ENCODE measurements around the gene MSANTD1.

Gene MSANTD1

DNA sequence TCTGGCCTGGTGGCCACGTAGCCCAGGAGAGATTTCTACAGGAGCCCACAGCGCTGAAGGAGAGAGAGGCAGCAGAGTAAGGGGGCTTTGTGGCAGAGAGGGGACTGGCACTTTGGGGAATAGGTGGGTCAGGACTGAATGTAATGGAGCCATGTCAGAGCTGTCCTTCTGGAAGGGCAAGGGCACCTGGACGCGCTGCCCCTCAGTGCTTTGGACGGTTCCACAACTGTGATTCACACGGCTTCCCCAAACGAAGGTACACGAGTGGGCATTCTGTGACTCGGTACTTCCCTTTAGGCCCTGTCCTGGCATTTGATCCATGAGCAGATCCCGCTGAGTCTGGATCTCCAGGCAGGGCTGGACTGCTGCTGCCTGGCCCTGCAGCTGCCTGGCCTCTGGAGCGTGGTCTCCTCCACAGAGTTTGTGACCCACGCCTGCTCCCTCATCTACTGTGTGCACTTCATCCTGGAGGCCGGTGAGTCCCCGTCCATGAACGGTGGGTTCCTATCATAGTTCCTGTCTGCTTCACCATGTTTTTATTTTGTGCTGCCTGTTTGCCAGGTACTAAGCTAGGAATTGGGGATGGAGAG is 35.2 kb upstream of the MSANTD1 start:
- in situ Hi-C loops (cut with MboI; ENCODE audit: low pct_unique_long_range_greater_than_20kb, low sequenced_read_pairs), result no loop called here
- no peak for DNase-seq

DNA sequence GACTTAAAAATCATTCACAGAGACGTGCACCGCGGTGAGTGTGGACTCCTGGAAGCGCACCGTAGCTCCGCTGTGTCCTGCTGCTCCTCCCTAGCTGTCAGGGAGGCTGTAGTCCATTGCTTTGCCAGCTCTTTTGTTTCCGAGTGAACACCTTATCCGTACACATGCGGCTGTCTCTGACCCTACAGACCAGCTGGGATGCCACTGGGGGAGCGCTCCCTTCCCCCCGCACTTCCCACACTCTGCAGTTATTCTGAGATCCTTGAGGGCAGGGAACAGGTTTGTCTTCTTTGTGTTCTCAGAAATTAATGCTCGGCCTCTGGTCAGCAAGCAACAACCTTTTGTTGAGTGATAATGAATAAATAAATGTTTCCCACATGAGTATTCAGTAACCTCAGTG is 33.7 kb upstream of the MSANTD1 start:
- in situ Hi-C loops (cut with MboI; ENCODE audit: low pct_unique_long_range_greater_than_20kb, low sequenced_read_pairs), result no loop called here
- DNase-seq, result no peak

DNA sequence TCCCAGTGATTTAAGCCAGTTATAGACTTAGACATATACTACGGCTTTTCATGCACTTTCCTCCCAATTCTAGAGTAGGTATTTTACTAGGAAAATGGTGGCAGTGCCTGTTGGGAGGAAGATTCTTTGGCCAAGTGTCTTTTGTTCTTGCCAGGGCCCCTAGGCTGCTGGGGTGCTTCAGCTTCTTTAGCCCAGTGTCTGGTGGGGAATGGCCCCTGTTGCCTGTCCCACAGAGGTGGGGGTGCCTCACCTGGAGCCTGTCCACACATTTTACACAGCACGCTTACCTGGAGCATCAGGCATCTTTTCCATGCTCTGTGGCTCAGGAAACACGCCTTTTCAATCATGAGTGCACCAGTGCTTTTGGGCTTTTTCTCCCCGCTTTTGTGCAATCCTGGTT is 33.2 kb upstream of the MSANTD1 start:
- no peak for DNase-seq
- in situ Hi-C loops (cut with MboI; ENCODE audit: low pct_unique_long_range_greater_than_20kb, low sequenced_read_pairs), result no loop called here

DNA sequence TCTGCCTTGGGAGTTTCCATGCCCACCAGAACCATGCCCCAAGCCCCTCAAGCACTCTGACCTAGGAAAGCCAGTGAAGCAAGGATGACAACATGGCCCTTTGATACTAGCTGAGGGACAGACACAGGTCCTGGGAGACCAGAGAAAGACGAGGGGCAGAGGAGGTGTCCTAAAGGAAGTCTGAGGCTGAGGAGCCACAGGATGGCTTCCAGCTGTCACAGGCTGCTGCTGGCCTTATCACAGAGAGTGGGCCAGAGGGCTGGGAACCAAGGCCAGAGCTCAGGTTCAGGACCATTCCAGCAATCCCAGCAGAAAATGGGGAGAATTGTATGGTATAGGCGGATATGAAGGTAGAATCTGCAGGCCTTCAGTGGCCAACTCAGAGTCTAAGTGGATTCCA is 31.7 kb upstream of the MSANTD1 start:
- in situ Hi-C loops (cut with MboI; ENCODE audit: low pct_unique_long_range_greater_than_20kb, low sequenced_read_pairs), result no loop called here
- no peak for DNase-seq

DNA sequence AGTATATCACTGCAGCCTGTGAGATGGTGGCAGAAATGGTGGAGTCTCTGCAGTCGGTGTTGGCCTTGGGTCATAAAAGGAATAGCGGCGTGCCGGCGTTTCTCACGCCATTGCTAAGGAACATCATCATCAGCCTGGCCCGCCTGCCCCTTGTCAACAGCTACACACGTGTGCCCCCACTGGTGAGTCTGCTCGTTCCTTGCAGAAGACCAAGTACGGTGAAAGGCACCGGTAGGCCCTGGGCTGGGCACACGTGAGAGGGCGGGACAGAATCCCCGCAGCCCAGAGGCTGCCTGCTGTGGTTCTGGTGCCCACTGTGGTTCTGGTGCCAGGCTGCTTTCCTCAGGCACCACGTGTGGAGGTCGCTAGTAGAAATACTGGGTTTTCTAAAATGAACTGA is 31.2 kb upstream of the MSANTD1 start:
- no peak for DNase-seq
- in situ Hi-C loops (cut with MboI; ENCODE audit: low pct_unique_long_range_greater_than_20kb, low sequenced_read_pairs), result no loop called here

DNA sequence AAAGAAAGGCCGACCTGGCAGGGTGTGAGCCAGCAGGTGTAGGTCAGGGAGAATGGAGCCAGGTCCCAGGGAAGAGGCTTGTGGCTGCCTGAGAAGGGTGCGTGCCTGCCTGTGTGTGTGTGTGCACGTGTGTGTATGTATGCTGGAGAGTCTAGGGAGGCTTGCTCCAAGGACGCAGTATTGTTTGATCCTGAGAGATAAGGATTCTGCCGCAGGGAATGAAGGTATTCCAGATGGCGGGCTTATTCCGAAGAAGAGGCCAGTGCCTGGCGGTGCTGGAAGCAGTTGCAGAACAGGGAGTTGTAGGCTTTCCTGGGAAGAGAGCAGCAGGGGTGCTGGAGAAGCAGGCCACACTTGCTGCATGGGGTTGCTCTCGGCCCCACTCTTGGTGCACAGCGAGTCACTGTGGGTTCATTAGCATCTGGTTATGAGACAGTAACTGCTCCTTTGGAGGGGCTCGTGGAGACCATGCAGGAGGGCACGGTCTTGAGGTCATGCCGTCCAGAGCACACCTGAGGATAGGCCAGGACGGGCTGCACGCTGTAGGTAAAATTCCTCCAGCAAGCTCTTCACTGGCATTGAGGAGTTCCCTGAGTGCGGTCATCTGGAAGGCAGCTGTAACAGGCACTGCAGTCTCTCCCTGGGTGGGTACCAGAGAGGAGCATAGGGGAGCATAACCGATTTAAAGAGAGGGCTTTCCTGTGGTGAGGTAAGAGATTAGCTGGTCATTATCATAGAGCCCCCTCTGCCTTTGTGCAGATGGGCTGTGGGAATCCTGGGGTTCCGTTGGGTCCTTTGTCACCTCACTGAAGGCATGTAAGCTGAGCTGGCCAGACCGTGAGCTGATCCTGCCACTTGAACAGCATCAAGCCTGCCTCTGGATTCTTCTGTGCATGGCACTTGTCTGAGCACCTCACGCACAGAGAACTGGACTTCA is 29.9 kb upstream of the MSANTD1 start:
- in situ Hi-C loops (cut with MboI; ENCODE audit: low pct_unique_long_range_greater_than_20kb, low sequenced_read_pairs), result no loop called here
- DNase-seq, result no peak

DNA sequence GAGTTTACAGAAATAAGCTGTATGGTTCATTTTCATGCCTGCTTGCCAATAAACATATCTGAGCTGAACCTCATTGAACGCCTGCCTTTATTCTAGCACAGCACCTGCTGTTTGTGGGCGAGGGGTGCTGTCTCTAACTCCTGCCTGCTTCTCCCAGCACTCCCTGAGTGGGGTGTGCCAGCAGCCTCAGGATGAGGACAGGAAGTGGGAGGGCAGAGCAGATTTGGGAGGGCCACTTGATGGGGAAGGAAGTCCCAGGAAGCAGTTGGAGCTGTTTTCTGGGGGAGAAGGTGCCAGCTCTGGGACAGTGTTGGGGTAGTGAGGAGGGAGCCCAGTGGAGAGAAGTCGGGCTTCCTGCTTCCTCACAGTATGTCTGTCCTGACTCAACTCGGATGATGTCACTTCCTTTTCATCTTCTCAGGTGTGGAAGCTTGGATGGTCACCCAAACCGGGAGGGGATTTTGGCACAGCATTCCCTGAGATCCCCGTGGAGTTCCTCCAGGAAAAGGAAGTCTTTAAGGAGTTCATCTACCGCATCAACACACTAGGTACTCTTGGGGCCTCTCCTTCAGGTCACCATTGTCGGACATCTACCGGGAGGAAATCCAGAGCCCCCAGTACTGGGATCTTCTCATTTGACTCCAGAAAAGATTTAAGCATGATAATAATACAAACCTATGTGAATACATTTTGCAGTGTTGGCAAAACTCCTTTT is 29.0 kb upstream of the MSANTD1 start:
- DNase-seq, result no peak
- in situ Hi-C loops (cut with MboI; ENCODE audit: low pct_unique_long_range_greater_than_20kb, low sequenced_read_pairs), result no loop called here

DNA sequence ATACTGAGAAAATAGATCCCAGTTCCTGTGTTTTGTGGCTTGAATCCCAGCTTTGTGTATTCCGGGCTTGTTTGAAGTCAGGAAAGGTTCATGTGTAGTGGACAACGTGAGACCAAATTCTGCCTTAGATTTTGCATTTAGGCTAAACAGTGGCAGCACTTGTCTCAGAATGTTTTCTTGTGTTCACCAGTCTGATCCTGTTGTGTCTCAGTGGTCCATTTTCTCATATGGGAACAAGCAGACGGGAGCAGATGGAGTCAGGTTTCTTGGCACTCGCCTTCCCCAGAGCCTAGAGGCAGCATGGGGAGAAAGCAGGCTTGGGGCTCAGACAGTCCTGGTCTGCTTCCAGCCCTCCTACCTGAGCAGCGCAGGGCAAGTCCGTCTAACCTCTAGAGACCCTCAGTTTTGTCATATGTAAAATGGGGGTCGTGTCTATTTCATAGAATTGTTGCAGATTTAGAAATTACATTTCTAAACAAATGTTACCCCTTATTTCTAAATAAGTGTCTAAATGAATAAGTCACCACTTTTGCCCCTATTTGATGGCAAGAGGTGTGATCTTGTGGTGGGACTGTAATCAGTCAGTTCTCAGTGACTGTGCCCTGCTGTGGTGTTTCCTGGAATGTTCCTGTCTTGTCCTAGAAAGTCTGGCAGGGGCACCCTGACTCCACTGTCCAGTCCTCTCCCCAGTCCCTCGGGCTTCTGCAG is 28.3 kb upstream of the MSANTD1 start:
- in situ Hi-C loops (cut with MboI; ENCODE audit: low pct_unique_long_range_greater_than_20kb, low sequenced_read_pairs), result no loop called here
- DNase-seq, result no peak

DNA sequence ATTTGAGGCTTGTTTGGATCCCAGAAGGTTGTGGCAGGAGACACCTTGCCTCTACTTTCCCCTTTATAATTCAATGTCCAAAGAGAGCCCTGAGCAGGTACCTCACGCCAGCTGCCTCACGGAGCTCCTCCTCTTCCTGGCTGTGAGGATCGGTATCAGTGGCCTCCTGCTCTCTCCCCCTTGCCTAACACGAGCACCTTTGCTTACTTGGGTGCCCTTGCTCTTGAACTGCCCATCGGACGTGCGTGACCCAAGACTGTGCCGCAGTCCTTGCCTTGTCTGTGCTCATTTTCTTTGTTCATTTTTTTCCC is 27.8 kb upstream of the MSANTD1 start:
- DNase-seq, result no peak
- in situ Hi-C loops (cut with MboI; ENCODE audit: low pct_unique_long_range_greater_than_20kb, low sequenced_read_pairs), result no loop called here

DNA sequence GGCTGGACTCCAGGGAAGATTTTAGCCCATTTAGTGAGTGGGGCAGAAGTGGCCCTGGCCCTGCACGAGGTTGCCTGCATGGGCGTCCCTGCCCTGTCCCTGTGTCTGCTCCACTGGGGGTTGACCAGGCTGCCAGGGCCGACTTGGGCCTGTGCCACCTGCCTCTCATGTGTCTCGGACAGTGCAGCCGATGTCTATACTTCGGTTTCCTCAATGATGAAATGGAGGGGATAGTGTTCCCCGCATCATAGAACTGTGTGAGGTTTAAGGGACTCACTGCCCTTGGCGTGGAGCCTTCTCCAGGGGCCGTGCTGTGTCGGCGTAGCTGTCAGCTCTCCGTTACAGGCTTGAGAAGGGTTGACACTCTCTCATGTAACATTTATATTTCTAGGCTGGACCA is 27.0 kb upstream of the MSANTD1 start:
- no peak for DNase-seq
- in situ Hi-C loops (cut with MboI; ENCODE audit: low pct_unique_long_range_greater_than_20kb, low sequenced_read_pairs), result no loop called here

DNA sequence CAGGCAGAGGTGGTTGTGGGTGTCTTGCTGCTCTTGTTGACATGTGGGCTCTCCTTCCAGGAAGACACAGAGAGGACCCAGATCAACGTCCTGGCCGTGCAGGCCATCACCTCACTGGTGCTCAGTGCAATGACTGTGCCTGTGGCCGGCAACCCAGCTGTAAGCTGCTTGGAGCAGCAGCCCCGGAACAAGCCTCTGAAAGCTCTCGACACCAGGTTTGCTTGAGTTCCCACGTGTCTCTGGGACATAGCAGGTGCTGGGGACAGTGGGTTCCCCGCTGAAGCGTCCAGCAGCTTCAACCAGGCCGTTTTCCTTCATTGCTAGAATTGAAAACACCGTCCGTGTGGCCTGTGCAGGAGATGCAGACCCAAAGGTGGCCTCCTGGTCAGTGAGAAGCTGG is 25.6 kb upstream of the MSANTD1 start:
- in situ Hi-C loops (cut with MboI; ENCODE audit: low pct_unique_long_range_greater_than_20kb, low sequenced_read_pairs), result no loop called here
- no peak for DNase-seq

DNA sequence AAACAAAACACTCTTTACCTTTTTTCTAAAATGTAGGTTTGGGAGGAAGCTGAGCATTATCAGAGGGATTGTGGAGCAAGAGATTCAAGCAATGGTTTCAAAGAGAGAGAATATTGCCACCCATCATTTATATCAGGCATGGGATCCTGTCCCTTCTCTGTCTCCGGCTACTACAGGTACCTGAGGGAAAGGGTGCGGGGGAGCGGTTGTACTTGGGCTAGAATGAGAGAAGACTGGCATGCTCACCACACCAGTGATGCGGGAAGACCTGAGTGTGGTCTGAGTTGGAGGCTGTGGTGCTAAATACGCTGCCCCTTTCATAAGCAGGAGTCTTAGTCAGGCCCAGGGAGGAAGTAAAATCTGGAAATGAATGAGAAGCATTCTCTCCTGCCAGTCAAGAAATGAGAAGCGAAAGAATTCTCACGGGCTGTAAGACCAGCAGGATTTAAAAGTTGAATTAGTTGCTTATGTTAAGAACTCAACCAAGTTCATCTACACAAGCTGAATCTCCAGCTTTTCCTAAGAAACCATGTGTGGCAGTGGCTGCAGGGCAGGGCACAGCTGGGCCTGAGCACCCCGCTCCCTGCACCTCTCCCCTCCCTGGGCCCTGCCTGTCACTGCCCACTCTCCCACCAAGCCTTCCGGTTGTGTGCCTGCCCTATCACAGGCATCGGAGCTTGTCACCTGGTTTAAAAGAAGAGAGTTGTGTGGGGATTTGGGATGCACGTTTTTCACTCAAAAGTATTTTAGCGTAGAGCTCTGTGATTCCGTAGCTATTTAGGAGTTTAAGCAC is 24.8 kb upstream of the MSANTD1 start:
- in situ Hi-C loops (cut with MboI; ENCODE audit: low pct_unique_long_range_greater_than_20kb, low sequenced_read_pairs), result no loop called here
- DNase-seq, result no peak

DNA sequence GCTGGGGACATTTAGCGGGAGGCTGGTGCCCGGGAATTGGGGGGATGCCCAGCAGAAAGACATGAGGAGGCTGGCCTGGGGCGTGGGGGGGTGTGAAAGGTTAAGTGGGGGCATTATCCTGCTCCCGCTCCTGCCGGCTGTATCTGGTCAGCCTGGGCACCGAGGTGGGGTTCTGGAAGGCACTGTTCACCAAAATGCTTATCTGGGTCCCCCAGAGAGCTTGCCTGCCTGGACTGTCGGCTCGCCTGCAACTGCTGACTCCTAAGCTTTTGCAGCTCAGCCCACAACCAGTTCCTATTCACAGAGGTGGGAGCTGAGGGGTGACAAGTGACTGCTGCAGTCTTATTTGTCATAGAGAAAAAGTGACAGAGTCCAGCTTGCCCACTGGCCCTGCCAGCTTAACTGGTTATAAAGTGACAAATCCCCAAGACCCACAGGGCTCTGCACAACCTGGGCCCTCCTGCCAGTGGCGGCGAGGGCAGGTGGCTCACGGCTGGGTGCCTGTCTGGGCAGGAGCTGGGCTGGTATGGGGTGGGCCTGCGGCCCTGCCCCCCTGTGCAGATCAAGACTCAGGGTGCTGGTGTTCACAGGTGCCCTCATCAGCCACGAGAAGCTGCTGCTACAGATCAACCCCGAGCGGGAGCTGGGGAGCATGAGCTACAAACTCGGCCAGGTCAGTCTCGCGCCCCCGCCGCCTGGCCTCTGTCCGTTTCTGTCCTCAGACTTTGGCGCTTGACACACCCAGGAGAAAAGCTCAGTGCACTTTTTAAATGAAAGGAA is 23.7 kb upstream of the MSANTD1 start:
- no peak for DNase-seq
- in situ Hi-C loops (cut with MboI; ENCODE audit: low pct_unique_long_range_greater_than_20kb, low sequenced_read_pairs), result no loop called here

DNA sequence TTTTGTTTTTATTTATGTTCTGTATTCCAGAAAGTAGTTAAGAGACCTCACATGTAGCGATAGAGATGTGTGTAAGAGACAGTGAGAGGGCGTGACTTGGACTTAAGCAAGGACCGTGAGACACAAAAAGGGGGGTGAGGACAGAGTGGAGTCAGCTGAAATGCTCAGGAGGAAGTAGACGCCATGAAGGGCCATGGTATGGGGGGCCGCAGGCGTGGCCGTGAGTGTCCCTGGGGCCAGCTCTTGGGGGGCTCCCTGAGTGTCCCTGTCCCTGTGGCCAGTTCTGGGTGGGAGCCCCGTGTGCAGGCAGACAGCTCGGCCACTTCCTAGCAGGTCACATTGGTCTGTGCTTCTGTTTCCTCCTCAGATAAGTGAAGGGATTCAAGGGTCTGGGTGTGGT is 23.0 kb upstream of the MSANTD1 start:
- in situ Hi-C loops (cut with MboI; ENCODE audit: low pct_unique_long_range_greater_than_20kb, low sequenced_read_pairs), result no loop called here
- DNase-seq, result no peak

DNA sequence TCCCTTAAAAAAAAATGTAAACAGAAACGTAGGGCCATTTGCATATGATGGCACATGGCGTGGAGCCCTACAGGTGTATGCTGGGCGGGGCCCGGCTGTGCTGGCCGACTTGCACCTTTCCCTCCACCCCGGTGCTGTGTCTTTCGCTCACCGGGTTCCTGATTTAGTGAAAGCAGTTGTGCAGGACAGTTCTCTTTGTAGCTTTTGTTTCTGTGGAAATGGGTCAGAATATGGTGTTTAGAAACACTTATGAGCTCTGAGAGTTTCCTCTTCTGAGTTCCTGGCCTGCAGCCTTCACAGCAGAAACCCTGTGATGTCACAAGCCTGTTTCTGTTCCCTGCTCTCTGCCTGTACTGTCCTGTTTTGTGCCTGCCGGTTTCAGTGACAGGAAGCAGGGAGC is 22.5 kb upstream of the MSANTD1 start:
- DNase-seq, result no peak

DNA sequence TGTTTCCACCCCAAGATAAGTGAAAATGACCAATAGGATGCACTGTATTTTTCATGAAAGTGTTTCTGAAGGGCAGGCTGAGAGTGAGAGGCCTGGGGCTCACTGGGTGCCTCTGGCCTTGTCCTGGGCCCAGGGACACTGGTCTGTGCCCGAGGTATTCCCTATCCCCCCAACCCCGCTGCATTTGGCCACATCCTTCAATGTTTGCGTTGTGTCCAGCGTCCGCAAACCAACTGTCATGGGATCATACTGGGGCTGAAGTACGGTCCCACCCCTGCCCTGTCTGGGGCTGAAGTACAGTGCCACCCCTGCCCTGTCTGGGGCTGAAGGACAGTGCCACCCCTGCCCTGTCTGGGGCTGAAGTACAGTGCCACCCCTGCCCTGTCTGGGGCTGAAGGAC is 22.0 kb upstream of the MSANTD1 start:
- no peak for DNase-seq
- in situ Hi-C loops (cut with MboI; ENCODE audit: low pct_unique_long_range_greater_than_20kb, low sequenced_read_pairs), result no loop called here

More for the DNA sequence above, 22.5 kb upstream of the MSANTD1 start:
- in situ Hi-C loops (cut with MboI; ENCODE audit: low pct_unique_long_range_greater_than_20kb, low sequenced_read_pairs), result no loop called here

DNA sequence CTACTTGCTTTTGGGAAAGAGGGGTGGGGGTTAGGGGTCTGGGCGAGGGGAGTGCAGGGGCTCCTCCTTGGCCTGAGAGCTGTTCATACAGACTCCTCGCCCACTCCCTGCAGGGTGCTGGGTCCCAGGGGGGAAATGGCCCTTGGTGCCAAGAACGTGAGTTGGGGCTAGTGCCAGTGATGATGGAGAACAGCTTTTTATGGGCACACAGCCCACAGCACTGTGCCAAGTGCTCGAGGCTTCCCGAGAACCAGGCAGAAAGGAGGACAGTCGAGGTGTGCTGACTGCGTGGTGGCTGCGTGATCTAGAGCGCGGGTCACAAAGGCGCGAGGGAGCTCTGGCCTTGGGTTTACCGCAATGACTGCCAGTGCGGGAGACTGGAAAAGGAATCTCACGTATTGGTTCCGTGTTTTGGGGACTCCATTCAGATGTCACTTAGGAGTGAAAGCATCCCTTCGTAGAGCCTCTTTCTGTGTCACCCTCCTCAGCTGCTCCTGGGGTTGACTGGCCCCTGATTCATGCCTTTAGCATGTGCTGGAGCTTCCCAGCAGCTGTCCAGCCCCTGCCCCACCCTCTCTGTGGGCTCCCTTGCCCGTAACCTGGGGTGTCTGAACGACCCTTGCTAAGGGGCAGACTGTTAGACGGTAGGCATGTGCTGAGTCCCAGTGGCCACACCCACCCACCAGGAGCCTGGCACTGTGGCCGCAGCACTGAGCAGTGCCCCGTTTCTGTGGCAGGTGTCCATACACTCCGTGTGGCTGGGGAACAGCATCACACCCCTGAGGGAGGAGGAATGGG is 20.9 kb upstream of the MSANTD1 start:
- no peak for DNase-seq

DNA sequence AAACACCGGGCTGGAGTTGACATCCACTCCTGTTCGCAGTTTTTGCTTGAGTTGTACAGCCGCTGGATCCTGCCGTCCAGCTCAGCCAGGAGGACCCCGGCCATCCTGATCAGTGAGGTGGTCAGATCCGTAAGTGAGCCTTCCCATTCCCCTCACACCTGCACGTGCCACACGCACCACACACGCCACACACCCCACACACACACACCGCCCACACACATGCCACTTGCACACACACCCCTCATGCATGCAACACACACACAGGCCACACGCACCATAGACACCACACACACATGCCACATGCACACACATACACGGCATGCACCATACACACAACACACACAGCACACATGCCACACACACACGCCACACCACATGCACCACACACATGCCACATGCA is 20.1 kb upstream of the MSANTD1 start:
- in situ Hi-C loops (cut with MboI; ENCODE audit: low pct_unique_long_range_greater_than_20kb, low sequenced_read_pairs), result no loop called here
- DNase-seq, result no peak

More for the DNA sequence above, 20.9 kb upstream of the MSANTD1 start:
- in situ Hi-C loops (cut with MboI; ENCODE audit: low pct_unique_long_range_greater_than_20kb, low sequenced_read_pairs), result no loop called here
